Mammary epithelial cell (primary cell): Measurements from ENCODE around the gene TFB2M.
"Not testable (repeated sequence)": the region's sequence is repeated elsewhere in the genome, so short reads cannot be mapped to it uniquely, and the experiment has no call there.

ENCODE experiments used
- EZH2 ChIP-seq: IDR thresholded peaks from 2 replicates; pipeline ENCODE4 v1.6.1; 2012; ENCODE audit warnings: low read length, inconsistent platforms, borderline replicate concordance
- TF ChIP-seq, protein P1 (sequence below), 2 donors: IDR thresholded peaks in 1 of 2; conservative IDR thresholded peaks in 1 of 2; 2 replicates each; pipeline ENCODE4 v1.5.1; 2011 to 2012; ENCODE audit warnings: inconsistent platforms in 2 of 2, low read length in 2 of 2, mild to moderate bottlenecking in 2 of 2, control low read depth in 1 of 2, low read depth in 1 of 2; ENCODE audit not compliant: insufficient read depth in 1 of 2; ENCODE audit errors: extremely low read depth in 1 of 2

DNA sequence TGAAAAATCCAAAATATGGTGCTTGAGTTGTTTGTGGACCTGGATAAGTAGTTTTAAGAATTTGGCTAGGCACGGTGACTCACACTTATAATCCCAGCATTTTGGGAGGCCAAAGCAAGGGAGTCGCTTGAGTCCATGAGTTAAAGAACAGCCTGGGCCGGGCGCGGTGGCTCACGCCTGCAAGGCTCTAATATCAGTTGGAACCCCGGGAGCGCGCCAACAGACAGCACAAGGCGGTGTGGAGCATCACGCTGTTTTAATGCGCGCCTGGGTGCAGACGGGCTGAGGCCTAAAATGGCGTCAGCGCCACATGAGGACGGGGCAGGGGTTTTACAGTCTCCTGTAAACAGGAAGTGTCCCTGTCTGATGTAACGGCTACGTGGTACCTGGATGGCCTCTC, 39.2 kb upstream of the TFB2M start:
- TF ChIP-seq, protein P1, sequence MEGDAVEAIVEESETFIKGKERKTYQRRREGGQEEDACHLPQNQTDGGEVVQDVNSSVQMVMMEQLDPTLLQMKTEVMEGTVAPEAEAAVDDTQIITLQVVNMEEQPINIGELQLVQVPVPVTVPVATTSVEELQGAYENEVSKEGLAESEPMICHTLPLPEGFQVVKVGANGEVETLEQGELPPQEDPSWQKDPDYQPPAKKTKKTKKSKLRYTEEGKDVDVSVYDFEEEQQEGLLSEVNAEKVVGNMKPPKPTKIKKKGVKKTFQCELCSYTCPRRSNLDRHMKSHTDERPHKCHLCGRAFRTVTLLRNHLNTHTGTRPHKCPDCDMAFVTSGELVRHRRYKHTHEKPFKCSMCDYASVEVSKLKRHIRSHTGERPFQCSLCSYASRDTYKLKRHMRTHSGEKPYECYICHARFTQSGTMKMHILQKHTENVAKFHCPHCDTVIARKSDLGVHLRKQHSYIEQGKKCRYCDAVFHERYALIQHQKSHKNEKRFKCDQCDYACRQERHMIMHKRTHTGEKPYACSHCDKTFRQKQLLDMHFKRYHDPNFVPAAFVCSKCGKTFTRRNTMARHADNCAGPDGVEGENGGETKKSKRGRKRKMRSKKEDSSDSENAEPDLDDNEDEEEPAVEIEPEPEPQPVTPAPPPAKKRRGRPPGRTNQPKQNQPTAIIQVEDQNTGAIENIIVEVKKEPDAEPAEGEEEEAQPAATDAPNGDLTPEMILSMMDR (conservative IDR thresholded peaks at IDR 0.05 in 1 of 2, IDR thresholded peaks at IDR 0.05 in 1 of 2; ENCODE audit: extremely low read depth in 1 of 2, insufficient read depth in 1 of 2, low read depth in 1 of 2, low read length in 2 of 2), result not testable (repeated sequence)
- TF ChIP-seq EZH2, result not testable (repeated sequence)
